ENCODE data around the gene NFKBIZ.
"Not testable (repeated sequence)": the region's sequence is repeated elsewhere in the genome, so short reads cannot be mapped to it uniquely, and the experiment has no call there.

The NFKBIZ gene

DNA sequence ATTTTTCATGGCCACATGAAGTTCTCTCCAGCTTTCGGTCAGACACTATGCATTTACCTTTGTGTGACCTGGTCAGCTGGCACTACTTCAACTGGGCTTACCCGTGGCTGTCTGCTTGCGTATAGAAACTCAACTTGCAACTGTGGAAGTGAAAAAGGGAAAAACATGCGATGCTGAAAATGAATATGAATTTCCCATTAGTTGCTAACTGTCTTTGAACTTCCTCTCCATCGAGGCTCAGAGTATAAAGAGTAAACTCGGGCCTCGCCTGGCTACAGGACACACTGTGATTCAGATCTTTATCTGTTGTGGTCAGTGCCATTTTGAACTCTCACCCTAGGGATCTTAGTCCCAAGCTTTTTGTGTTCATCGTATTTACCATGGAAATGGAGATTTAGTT, 26.8 kb downstream of the NFKBIZ start:
- TF ChIP-seq, protein P1, sequence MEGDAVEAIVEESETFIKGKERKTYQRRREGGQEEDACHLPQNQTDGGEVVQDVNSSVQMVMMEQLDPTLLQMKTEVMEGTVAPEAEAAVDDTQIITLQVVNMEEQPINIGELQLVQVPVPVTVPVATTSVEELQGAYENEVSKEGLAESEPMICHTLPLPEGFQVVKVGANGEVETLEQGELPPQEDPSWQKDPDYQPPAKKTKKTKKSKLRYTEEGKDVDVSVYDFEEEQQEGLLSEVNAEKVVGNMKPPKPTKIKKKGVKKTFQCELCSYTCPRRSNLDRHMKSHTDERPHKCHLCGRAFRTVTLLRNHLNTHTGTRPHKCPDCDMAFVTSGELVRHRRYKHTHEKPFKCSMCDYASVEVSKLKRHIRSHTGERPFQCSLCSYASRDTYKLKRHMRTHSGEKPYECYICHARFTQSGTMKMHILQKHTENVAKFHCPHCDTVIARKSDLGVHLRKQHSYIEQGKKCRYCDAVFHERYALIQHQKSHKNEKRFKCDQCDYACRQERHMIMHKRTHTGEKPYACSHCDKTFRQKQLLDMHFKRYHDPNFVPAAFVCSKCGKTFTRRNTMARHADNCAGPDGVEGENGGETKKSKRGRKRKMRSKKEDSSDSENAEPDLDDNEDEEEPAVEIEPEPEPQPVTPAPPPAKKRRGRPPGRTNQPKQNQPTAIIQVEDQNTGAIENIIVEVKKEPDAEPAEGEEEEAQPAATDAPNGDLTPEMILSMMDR (IDR thresholded peaks at IDR 0.05; ENCODE audit: borderline replicate concordance, insufficient read depth, low read depth, low read length) = no peak
- H3K4me3 ChIP-seq (ENCODE audit: low read depth, low read length) = no peak overlapping the region

DNA sequence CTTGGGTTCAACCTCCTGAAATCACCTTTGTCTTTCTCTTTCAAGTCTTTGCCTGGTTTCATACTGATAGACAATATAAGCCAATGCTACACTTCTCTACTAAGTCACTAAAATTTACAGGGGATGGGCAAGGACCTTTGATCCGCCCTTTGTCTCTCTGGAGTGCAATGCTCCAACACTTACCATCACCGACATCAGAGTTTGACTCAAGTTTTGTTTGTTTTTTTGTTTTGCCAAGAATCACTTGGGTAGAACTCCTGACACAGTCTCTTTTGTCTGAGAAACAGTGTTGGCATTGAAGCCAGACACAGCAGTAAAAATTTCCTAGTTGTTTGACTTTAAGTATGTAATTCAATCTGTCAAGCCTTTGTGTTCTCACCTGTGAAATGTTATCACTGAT, 29.3 kb downstream of the NFKBIZ start:
- TF ChIP-seq, protein P1 (IDR thresholded peaks at IDR 0.05; ENCODE audit: borderline replicate concordance, insufficient read depth, low read depth, low read length) = no peak
- H3K4me3 ChIP-seq (ENCODE audit: low read depth, low read length) = no peak overlapping the region

DNA sequence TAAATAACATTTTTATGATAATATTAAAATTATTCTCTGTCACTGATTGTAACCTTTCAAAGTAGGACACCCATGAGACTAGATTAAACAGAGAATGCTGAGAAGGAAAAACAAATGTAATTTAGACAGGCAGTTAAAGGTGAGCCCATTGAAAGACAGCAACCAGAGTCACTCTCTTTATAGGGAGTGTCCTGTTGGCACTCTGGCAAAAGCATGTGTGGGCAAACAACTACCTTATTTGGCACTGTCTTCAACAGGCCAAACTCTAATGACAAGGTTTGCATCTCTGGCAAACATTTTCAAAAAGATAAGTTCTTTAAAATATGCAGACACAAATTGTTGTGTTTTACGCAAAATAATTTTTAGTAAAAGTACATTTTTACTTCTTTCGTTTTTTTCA, 29.8 kb downstream of the NFKBIZ start:
- TF ChIP-seq, protein P1 (IDR thresholded peaks at IDR 0.05; ENCODE audit: borderline replicate concordance, insufficient read depth, low read depth, low read length) = no peak
- H3K4me3 ChIP-seq (ENCODE audit: low read depth, low read length) = no peak overlapping the region

DNA sequence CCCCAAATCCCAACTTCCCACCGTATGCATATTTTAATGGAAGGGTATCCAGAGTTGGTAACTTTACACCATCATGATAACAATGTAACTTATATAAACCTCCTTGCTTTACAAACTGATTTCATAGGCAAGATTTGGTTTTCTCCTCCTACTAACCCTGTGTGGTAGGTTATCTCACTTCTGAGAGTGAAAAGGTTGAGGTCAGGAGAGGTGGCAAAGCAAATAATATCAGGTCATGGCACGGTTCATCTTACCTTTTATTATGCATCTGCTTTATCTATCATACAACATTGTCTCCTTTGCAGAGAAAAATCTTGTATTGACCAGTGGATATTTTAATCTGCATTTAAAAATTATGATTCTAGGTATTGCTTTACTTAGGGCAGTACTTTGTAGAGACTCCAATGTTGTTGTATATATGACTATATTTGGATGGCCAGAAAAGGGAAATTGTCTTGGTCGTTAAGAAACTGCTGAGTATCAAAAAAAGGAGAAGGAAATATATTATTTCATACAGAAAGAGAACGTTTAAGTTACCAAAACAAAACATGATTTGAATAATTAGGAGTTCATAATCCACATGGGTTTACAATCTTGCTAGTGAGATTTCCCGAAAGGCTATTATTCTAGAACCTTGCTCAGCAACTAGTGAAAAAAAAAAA, 30.4 kb downstream of the NFKBIZ start:
- TF ChIP-seq, protein P1 (IDR thresholded peaks at IDR 0.05; ENCODE audit: borderline replicate concordance, insufficient read depth, low read depth, low read length) = no peak
- H3K4me3 ChIP-seq (ENCODE audit: low read depth, low read length) = no peak overlapping the region

DNA sequence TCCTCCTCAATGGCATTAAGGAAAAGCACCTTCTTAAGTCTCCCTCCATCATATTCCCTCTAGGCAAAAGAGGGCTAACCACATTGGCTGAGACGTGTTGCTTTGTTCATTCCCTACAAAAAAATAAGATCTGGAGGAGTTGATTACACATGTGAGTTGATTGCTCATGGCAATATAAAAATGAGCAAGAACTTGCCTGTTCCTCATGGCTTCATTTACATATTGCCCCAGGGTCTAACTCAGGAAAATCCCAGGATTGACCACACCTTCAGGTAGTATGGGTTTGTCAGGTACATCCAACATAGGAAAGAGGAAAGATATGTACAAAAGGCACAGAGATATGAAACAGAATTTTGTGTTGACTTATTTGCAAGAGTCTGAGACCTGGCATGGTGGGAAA, 35.5 kb downstream of the NFKBIZ start:
- no peak overlapping the region for H3K4me3 ChIP-seq (ENCODE audit: low read depth, low read length)
- TF ChIP-seq, protein P1 (IDR thresholded peaks at IDR 0.05; ENCODE audit: borderline replicate concordance, insufficient read depth, low read depth, low read length) = no peak

DNA sequence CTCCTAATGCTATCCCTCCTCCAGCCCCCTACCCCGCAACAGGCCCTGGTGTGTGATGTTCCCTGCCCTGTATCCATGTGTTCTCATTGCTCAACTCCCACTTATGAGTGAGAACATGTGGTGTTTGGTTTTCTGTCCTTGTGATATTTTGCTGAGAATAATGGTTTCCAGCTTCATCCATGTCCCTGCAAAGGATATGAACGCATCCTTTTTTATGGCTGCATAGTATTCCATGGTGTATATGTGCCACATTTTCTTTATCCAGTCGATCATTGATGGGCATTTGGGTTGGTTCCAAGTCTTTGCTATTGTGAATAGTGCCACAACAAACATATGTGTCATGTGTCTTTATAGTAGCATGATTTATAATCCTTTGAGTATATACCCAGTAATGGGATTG, 36.3 kb downstream of the NFKBIZ start:
- H3K4me3 ChIP-seq (ENCODE audit: low read depth, low read length) = not testable (repeated sequence)

DNA sequence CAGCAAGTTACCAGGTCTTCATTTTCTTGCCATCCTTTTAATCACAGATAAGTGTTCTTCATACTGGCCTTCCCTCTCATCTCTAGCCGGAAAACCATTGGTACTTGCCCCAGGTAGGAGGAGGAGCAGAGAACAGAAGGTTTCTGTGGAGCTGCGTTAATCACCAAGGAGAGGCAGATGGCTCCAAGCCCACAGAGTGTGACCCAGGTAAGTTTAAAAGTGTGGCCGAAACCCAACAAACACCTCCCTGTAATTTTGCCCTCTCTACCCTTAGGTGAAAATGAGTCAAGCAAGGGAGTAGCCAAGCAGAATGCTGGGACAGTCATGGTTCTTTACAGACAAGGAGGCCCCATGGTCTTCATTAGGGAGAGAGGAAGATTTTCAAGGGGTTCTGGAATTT, 37.3 kb downstream of the NFKBIZ start:
- TF ChIP-seq, protein P1 (IDR thresholded peaks at IDR 0.05; ENCODE audit: borderline replicate concordance, insufficient read depth, low read depth, low read length) = no peak
- no peak overlapping the region for H3K4me3 ChIP-seq (ENCODE audit: low read depth, low read length)

DNA sequence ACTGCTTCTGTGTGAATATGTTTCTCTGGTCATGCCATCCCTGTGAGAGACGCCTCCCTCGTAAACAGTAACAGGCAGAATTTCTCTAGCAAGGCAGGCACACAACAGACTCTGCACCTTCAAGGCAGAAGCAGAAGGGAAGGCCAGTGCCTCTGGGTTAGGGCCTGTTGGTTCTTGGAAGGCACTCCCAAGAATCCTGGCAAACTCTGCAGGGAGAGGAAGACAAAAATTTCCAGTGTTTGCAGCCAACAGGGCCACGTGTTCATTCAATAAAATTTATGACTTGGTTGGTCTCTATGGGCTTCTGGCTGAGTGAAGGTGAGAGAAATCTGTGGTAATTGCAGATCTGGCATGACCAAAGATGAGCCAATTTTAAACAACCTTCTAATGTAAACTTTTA, 39.3 kb downstream of the NFKBIZ start:
- TF ChIP-seq, protein P1 (IDR thresholded peaks at IDR 0.05; ENCODE audit: borderline replicate concordance, insufficient read depth, low read depth, low read length) = no peak

More for the DNA sequence above, 39.3 kb downstream of the NFKBIZ start:
- H3K4me3 ChIP-seq (ENCODE audit: low read depth, low read length) = no peak overlapping the region

All from GM12875 (cell line).